ENCODE data around the gene NRL. TPM values are rescaled to one million over a fixed set of nuclear protein-coding genes. Genes with fewer than 3 reads are reported as not detected.
A peak's percentile ranks its signal among the peaks of the same experiment; 100 is the strongest.

The NRL gene
- total and polyA plus RNA-seq, 10 of the 15 experiments (the other 5 are each of a cell fraction or from before 2014, with no cell fraction given): 0.11 to 4.4 (median 2.2) TPM

DNA sequence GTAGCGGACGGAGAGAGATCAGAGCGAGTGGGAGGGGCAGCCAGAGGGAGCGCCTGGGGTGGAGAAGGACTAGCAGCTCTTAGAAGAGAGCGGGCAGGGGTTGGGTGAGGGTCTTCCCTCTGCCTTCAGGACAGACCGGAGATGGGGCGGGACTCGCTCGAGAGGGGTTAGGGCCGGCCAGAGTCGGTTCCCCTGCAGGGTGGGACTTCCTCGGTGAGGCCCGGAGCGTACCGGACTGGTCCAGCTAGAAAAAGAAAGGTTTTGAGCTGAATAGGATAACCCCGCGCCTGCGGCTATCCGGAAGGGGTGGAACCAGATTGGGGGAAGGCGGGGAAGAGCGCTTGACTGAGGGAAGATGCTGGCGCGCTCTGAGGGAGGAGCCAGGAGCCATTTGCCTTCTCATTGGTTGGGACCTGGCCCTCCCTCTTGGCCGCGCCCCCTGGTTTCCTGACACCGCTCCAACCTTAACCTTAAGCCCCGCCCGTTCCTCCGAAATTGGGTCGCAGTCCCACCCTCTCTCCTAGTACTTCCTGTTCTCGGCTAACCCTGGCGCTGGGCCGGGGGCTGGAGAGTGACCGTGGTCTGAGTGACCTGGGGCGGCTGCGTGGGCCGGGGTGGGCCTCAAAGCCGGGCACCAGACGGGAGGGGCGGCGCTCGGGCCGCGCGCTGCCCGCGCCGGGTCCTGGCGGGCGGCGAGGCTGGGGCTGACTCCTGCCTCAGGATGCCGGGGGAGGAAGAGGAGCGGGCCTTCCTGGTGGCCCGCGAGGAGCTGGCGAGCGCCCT lies 32.4 kb upstream of the NRL start, which contains the start of gene RNF31 (continued):
- no peak; the same call in 1 of the 2 replicates for TF ChIP-seq NRF1 (conservative IDR thresholded peaks at IDR 0.05; ENCODE audit: low read depth, low read length)
- peak; percentile 32; the same call in 1 of the 2 replicates for TF ChIP-seq SMAD5 (IDR thresholded peaks at IDR 0.05; ENCODE audit: low read depth)
- no peak for TF ChIP-seq HDAC2 (IDR thresholded peaks at IDR 0.05)
- no peak for TF ChIP-seq YY1 (IDR thresholded peaks at IDR 0.05; ENCODE audit: low read depth, low read length)
- TF ChIP-seq BMI1 (IDR thresholded peaks at IDR 0.05; ENCODE audit: borderline replicate concordance): no peak
- no peak for TF ChIP-seq EP300 (IDR thresholded peaks at IDR 0.05; ENCODE audit: borderline replicate concordance in 1 of 2, control insufficient read depth in 1 of 2, low read depth in 2 of 2, low read length in 2 of 2)
- TF ChIP-seq PML (IDR thresholded peaks at IDR 0.05; ENCODE audit: low read length): no peak; the same call in 1 of the 2 replicates
- TF ChIP-seq, protein P1, sequence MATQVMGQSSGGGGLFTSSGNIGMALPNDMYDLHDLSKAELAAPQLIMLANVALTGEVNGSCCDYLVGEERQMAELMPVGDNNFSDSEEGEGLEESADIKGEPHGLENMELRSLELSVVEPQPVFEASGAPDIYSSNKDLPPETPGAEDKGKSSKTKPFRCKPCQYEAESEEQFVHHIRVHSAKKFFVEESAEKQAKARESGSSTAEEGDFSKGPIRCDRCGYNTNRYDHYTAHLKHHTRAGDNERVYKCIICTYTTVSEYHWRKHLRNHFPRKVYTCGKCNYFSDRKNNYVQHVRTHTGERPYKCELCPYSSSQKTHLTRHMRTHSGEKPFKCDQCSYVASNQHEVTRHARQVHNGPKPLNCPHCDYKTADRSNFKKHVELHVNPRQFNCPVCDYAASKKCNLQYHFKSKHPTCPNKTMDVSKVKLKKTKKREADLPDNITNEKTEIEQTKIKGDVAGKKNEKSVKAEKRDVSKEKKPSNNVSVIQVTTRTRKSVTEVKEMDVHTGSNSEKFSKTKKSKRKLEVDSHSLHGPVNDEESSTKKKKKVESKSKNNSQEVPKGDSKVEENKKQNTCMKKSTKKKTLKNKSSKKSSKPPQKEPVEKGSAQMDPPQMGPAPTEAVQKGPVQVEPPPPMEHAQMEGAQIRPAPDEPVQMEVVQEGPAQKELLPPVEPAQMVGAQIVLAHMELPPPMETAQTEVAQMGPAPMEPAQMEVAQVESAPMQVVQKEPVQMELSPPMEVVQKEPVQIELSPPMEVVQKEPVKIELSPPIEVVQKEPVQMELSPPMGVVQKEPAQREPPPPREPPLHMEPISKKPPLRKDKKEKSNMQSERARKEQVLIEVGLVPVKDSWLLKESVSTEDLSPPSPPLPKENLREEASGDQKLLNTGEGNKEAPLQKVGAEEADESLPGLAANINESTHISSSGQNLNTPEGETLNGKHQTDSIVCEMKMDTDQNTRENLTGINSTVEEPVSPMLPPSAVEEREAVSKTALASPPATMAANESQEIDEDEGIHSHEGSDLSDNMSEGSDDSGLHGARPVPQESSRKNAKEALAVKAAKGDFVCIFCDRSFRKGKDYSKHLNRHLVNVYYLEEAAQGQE (IDR thresholded peaks at IDR 0.05; ENCODE audit: low read depth, low read length): no peak
- peak; percentile 36; the same call in 1 of the 2 replicates for TF ChIP-seq BACH1 (IDR thresholded peaks at IDR 0.05; ENCODE audit: borderline replicate concordance)
- TF ChIP-seq CHD2 (IDR thresholded peaks at IDR 0.05; ENCODE audit: borderline replicate concordance, low read depth, low read length): no peak
- TF ChIP-seq IRF4 (IDR thresholded peaks at IDR 0.05; ENCODE audit: low read depth, low read length): no peak
- 0 out of 3 replicates have a peak, but pooled peaks have one; percentile 6 for TF ChIP-seq POU2F2 (IDR thresholded peaks at IDR 0.05; ENCODE audit: borderline replicate concordance, low read depth, low read length)
- TF ChIP-seq SUPT20H (IDR thresholded peaks at IDR 0.05; ENCODE audit: borderline replicate concordance, control insufficient read depth, low read depth, low read length): no peak
- no peak for TF ChIP-seq SMC3 (IDR thresholded peaks at IDR 0.05; ENCODE audit: borderline replicate concordance, low read length)
- TF ChIP-seq, protein P2, sequence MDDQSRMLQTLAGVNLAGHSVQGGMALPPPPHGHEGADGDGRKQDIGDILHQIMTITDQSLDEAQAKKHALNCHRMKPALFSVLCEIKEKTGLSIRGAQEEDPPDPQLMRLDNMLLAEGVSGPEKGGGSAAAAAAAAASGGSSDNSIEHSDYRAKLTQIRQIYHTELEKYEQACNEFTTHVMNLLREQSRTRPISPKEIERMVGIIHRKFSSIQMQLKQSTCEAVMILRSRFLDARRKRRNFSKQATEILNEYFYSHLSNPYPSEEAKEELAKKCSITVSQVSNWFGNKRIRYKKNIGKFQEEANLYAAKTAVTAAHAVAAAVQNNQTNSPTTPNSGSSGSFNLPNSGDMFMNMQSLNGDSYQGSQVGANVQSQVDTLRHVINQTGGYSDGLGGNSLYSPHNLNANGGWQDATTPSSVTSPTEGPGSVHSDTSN (IDR thresholded peaks at IDR 0.05; ENCODE audit: insufficient replicate concordance, low read depth, low read length): peak; percentile 22
- no peak for TF ChIP-seq ATF7 (IDR thresholded peaks at IDR 0.05; ENCODE audit: low read depth)
- TF ChIP-seq, protein P3, sequence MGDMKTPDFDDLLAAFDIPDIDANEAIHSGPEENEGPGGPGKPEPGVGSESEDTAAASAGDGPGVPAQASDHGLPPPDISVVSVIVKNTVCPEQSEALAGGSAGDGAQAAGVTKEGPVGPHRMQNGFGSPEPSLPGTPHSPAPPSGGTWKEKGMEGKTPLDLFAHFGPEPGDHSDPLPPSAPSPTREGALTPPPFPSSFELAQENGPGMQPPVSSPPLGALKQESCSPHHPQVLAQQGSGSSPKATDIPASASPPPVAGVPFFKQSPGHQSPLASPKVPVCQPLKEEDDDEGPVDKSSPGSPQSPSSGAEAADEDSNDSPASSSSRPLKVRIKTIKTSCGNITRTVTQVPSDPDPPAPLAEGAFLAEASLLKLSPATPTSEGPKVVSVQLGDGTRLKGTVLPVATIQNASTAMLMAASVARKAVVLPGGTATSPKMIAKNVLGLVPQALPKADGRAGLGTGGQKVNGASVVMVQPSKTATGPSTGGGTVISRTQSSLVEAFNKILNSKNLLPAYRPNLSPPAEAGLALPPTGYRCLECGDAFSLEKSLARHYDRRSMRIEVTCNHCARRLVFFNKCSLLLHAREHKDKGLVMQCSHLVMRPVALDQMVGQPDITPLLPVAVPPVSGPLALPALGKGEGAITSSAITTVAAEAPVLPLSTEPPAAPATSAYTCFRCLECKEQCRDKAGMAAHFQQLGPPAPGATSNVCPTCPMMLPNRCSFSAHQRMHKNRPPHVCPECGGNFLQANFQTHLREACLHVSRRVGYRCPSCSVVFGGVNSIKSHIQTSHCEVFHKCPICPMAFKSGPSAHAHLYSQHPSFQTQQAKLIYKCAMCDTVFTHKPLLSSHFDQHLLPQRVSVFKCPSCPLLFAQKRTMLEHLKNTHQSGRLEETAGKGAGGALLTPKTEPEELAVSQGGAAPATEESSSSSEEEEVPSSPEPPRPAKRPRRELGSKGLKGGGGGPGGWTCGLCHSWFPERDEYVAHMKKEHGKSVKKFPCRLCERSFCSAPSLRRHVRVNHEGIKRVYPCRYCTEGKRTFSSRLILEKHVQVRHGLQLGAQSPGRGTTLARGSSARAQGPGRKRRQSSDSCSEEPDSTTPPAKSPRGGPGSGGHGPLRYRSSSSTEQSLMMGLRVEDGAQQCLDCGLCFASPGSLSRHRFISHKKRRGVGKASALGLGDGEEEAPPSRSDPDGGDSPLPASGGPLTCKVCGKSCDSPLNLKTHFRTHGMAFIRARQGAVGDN (IDR thresholded peaks at IDR 0.05): peak; percentile 33; the same call in 1 of the 2 replicates
- TF ChIP-seq, protein P4, sequence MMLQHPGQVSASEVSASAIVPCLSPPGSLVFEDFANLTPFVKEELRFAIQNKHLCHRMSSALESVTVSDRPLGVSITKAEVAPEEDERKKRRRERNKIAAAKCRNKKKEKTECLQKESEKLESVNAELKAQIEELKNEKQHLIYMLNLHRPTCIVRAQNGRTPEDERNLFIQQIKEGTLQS (IDR thresholded peaks at IDR 0.05; ENCODE audit: borderline replicate concordance, extremely low read depth, low read depth, low read length): no peak
- TF ChIP-seq ZNF207 (IDR thresholded peaks at IDR 0.05; ENCODE audit: borderline replicate concordance): 0 out of 2 replicates have a peak, but pooled peaks have one; percentile 37
- no peak for TF ChIP-seq FOXK2 (IDR thresholded peaks at IDR 0.05)

All from GM12878 (cell line).